ENCODE data around the gene KTI12.
"Not testable (repeated sequence)": the region's sequence is repeated elsewhere in the genome, so short reads cannot be mapped to it uniquely, and the experiment has no call there.

DNA sequence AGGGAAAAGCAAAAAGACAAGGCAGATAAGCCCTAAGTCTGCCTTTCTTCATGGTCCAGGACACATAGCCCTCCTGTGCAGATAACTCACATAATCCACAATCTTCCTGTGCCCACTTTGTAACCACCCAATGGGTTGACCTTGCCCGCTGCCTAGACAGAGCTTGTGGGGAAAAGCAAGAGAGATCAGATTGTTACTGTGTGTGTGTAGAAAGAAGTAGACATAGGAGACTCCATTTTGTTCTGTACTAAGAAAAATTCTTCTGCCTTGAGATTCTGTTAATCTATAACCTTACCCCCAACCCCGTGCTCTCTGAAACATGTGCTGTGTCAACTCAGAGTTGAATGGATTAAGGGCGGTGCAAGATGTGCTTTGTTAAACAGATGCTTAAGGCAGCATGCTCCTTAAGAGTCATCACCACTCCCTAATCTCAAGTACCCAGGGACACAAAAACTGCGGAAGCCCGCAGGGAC is 27.5 kb downstream of the KTI12 start:
- TF ChIP-seq, protein P1, sequence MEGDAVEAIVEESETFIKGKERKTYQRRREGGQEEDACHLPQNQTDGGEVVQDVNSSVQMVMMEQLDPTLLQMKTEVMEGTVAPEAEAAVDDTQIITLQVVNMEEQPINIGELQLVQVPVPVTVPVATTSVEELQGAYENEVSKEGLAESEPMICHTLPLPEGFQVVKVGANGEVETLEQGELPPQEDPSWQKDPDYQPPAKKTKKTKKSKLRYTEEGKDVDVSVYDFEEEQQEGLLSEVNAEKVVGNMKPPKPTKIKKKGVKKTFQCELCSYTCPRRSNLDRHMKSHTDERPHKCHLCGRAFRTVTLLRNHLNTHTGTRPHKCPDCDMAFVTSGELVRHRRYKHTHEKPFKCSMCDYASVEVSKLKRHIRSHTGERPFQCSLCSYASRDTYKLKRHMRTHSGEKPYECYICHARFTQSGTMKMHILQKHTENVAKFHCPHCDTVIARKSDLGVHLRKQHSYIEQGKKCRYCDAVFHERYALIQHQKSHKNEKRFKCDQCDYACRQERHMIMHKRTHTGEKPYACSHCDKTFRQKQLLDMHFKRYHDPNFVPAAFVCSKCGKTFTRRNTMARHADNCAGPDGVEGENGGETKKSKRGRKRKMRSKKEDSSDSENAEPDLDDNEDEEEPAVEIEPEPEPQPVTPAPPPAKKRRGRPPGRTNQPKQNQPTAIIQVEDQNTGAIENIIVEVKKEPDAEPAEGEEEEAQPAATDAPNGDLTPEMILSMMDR (conservative IDR thresholded peaks at IDR 0.05; ENCODE audit: low read length), result not testable (repeated sequence)
- TF ChIP-seq EZH2phosphoT487 (IDR thresholded peaks at IDR 0.05; ENCODE audit: borderline replicate concordance, low read depth, low read length), result not testable (repeated sequence)

Data from OCI-LY7 (cell line).